ENCODE data around the gene CFAP410. TPM values are rescaled to one million over a fixed set of nuclear protein-coding genes. Genes with fewer than 3 reads are reported as not detected.

Gene CFAP410
- 5.0 TPM for total RNA-seq

DNA sequence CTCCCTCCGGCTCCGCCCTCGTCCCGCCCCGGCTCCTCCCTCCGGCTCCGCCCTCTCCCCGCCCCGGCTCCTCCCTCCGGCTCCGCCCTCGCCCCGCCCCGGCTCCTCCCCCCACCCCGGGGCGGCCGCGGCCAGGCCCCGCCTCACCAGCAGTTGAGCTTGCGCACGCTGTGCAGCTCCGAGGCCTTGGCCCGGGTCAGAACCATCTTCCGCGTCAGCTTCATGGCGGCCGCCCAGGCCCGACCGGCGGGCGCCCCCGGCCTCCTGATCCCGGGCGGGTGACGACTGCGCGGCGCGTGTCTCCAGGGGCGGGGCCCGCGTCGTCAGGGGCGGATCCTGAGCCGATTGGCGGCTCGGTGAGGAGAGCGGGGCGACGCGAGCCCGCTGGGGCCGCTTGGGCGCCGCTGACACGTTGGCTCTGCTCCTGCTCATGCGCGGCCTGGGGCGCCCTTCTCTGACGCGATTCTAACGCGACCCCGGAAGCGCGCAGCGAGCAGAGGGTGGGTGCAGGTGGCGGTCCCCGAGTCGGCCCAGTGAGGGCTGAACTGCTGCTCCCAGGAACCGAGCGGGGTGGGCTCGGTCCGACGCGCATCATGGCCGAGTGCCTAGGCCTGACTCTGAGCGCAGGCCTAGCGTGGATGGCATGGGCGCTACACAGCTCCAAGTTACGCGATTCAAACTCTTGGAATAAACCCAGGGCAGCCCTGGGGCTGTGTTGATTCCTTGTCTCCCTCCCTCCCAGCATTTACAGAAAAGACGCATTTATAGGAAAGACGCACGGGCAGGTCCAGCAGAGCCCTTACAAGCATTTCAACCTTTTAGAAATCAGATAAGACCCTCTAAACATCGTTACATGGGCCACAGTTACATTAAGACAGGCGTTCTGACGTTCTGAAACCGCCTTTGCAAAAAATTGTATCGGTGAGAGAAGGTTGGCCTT is at the start of gene CFAP410:
TSS of gene CFAP410 (minus strand) at position 420 of the 940 bp plus-strand sequence. CDS start at position 224, 196 bp downstream.
- peak; percentile 96 for DNase-seq

DNA sequence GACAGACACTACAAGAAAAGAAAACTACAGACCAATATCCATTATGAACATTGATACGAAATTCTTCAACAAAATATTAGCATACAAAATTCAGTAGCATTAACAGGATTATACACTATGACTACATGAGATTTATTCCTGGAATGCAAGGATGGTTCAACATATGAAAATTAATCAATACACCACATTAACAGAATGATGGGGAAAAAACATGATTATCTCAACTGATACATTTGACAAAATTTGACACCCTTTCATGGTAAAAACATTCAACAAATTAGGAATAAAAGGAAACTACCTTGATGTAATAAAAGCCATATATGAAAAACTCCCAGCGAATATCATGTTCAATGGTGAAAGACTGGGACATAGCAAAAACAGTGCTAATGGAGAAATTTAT is 45.8 kb upstream of the CFAP410 start:
- no peak for DNase-seq

DNA sequence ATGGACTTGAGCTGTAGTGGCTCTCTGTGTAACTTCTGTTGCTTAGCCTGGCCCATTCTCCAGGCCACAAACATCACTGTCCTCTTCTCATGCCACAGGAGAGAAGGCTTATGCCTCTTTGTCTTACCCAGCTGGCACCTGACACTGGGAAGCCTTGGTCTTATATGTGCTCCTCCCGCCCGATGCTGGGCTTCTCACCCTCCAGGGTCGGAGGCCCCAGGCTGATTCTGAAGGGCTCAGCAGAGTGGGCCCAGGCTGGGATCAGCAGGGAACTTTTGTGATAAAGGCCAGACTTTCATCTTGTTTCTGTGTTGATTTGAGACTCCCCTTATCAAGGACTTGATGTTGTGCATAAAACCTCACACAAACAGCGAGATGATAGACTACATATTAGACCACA is 44.0 kb upstream of the CFAP410 start:
- DNase-seq, result no peak

DNA sequence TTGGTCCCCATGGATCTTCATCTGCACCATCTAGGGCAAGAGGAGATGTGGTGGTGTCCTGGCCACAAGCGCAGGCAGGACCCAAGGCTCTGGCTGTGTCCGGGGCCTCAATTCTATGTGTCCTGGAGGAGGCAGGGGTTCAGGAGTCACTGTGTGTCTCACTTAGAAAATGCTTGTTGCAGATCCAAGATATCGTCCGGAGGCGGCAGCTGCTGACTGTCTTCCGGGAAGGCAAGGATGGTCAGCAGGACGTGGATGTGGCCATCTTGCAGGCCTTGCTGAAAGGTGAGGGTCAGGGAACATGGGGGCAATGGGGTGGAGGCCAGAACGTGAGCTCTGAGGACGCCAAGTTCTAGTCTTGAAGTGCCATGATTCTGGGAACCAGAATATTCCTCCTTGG is 43.3 kb upstream of the CFAP410 start:
- DNase-seq, result no peak

DNA sequence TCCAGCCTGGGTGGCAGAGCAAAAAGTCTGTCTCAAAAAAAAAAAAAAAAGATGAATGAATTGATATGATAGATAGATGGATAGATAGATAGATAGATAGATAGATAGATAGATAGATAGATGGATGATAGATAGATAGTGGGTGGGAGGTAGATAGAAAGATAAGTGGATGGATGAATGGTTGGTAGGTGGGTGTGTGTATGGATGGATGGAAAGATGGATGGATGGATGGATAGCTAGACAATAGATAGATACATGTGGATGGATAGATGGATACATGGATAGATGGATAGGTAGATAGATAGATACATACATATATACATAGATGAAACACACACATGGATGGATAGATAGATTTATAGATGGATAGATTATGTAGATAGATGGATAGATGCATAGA is 42.7 kb upstream of the CFAP410 start:
- no peak for DNase-seq

DNA sequence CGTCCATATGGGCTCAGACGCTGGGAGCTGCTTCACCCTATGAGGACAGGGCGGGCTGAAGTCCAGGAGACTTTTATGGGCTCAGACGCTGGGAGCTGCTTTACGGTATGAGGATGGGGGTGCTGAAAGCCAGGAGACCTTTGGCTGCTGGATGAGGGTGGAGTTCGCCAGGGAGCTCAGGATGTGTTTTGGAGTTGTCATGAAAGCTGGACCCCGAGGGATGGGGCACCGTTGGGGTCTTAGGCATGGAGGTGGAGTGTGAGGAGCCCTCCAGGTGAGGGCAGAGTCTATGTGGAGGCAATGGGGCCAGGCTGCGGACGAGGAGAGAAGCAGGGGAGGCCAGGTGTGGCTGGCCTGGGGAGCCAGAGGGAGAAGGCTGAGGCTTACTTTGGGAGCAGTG is 41.7 kb upstream of the CFAP410 start:
- no peak for DNase-seq

DNA sequence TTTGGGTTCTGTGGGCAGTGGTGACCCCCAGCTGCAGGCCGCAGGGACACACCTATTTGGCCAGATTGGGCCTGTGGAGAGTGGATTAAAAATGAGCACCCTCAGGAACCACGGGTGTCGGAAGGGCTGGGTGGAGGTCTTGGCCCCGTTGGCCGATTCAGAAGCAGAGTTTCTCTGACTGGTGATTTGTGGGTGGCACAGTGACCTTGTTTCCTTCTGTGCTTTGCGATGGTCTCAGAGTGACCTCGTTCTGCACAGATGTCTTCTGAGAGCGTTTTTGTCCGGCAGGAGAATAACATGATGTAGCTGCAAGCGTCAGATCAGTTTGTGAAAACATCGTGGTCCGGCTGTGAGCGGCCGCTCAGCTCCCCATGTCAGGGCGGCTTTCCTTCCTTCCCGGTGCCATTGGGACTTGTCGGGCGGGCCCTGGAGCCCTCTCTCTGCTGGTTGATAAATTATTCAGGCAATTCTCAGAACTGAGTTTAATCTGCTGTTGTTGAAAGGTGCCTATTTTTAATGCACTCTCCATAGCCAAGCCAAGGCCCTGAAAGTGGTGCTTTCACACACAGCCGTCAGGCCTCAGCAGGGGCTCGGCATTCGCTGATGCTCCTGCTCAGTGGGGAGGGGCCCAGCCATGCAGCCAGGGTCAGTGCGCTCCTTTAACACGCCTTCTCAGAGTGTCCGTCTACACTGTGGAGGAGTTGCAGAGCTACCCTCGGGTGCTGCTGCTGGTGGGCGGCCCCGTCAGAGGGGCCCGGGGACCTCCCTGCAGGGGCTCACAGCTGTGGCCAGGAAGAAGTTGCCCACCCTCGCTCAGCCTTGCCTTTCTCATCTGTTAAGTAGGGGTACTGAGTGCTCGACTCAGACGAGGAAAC is 41.0 kb upstream of the CFAP410 start:
- no peak for DNase-seq

DNA sequence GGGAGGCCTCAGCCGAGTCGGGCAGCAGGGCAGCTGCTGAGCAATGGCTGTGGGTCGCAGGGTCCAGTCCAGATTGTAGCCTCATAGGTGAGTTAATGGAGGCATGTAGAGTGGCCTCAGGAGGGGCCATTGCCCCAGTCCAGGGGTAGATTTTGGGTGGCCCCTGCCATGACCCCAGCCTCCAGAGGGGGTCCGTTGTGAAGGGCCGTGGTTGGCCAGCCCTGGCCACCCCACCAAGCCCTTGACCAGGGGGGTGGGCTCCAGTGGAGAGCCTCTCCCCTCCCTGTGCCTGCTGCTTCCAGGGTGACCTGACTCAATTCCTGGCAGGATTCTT is 40.3 kb upstream of the CFAP410 start:
- DNase-seq, result no peak

DNA sequence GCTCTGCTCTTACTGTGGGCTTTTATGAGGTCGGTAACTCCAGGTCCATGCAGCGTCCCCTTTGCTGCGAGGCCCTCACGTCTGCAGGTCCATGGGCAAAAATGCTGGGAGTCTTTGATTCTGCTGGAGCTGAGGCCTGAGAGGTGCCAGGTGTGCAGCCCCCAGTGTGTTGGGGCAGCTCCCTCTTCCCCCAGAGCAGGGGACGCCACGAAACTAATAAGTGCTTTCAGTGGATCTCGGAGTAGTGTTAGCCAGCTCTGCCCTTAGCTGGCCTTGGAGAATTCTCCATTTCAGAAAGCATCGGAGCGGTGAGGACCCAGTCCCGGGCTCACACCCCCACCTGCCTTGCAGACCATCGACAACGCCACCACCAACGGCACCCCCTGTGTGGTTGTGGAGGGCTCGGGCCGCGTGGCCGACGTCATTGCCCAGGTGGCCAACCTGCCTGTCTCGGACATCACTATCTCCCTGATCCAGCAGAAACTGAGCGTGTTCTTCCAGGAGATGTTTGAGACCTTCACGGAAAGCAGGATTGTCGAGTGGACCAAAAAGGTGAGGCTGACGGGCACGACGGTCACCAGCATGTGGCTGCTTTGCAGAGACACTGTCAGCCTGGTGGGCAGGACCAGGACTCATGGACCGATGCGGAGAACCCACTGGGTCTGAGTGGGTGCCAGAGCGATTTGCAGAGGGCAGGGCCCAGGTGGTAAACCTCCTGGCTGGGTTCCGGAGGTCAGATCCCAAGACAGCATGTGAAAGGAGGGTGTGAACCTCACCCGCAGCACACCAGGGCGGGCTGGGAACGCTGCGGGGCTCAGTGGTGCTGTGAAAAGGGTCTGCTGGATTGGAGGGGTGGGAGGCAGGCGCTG is 39.7 kb upstream of the CFAP410 start:
- no peak for DNase-seq

DNA sequence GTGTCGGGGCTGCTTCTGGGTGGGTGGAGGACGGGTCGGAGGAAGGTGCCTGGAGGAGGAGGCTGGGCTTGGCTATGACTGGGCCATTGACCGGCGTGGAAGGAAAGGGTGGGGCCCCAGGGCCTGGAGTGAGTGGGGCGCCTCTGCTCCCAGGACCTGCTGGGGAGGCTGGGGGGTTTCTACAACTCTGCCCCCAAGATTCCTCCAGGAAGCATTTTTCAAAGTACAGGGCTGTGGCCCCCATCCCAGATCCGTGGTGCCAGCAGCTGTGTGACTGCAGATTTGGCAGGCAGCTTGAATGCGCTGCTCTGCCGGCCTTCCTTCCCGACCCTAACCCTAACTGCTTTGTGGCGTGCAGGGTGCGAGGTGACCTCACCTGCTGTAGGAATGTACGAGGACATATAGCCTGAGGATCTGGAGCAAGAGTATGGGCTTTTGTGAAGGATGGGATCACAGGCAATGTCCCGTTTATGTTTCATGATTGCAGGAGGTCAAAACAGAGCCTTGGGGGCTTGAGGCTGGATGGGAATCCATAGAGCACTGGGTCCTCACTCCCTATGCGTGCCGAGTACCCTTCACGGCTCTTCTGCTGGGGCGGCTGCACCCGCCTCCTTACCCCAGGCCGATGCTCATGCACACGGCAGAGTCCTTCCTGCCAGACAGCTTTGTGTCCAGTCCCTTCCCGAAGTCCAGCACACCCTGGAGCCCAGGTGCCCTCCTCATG is 38.9 kb upstream of the CFAP410 start:
- DNase-seq, result no peak

DNA sequence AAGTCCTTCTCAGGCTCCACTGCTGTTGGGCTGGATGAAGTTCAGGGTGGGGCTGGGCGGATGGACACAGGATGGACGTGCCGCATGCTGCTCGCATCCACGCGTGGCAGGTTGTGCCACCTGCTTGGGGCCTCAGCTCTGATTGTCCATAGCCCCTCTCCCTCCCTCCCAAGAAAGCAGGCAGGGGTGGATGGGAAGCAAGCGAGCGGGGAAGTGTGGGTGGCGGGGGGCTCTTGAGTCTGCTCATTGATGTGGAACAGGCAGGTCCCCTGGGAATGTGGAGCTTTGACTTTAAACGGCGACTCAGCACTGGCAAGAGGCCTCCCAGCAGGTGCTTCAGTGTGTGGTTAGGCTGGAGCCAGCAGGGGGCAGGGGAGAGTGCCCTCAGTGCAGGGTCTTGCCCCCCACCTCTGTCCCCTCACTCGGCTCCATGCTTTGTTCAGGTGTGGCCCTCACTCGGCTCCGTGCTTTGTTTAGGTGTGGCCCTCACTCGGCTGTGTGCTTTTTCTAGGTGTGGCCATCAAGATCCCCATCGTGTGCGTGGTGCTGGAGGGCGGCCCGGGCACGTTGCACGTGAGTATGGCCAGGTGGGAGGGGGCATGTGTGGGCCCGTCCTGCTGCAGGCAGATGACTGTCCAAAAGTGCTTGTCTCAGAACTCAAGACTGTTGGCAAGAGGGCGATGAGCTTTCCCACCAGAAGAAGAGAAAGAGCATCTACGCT is 38.2 kb upstream of the CFAP410 start:
- DNase-seq, result no peak

DNA sequence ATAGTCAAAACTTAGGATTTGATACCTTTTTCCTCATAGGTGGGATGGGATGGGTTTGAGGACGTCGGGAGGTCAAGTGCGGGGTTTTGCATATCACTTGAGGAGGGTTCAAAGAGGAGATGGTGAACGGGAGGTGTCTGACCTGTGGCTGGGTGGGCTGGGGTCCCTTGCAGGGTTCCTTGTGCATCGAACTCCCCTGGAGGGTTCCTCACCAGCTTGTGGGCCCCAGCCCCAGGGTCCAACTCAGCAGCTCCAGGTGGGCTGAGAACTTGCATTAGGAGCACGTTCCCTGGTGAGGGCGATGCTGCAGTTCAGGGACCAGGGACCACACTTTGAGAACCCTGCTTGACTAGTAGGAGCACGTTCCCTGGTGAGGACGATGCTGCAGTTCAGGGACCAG is 37.4 kb upstream of the CFAP410 start:
- no peak for DNase-seq

DNA sequence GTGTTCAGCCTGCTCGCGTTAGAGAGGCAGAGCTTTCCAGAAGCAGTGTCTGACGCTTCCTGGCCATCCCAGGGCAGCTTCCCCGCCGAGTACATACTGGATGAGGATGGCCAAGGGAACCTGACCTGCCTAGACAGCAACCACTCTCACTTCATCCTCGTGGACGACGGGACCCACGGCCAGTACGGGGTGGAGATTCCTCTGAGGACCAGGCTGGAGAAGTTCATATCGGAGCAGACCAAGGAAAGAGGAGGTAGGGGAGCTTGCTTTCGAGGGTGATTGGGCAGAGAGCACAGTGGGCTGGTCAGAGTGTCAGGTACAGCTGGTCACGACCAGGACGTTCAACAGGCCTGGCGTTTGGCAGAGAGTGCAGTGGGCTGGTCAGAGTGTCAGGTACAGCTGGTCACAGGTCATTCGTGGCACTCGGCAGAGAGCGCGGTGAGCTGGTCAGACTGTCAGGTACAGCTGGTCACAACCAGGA is 36.6 kb upstream of the CFAP410 start:
- DNase-seq, result no peak

DNA sequence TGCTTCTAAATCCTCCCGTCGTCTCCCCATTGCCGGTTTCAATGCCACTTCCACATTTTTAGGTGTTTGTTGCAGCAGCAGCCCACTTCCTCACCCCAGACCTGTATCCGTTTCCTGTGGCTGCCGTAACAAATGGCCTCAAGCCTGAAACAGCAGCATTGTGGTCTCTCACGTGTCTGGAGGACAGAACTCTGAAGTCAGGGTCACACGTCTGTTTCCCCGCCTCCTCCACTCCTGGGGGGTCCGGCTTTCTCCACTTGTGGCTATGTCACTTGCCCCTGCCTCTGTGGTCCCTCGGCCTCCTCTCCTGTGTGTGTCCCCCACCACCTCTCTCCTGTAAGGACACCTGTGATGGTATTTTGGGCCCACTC is 36.1 kb upstream of the CFAP410 start:
- no peak for DNase-seq

DNA sequence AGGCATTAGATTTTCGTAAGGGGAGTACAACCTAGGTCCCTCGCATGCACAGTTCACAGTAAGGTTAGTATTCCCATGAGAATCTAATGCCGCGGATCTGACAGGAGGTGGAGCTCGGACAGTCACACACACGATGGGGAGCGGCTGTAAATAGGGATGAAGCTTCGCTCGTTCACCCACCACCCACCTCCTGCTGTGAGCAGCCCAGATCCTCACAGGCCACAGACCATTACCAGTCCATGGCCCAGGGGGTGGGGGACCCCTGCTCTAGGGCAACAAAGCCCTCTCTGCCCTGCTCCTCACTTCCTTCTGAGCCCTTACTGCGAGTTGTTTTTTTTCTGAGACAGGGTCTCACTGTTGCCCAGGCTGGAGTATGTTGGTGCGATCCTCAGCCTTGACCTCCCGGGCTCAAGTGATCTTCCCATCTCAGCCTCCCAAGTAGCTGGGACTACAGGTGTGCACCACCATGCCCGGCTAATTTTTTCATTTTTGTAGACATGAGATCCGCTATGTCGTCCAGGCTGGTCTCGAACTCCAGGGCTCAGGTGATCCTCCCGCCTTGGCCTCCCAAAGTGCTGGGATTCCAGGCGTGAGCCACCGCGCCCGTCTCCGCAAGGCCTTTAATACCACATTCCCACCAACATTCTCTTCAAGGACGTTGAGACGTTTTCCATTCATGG is 35.6 kb upstream of the CFAP410 start:
- DNase-seq, result no peak

DNA sequence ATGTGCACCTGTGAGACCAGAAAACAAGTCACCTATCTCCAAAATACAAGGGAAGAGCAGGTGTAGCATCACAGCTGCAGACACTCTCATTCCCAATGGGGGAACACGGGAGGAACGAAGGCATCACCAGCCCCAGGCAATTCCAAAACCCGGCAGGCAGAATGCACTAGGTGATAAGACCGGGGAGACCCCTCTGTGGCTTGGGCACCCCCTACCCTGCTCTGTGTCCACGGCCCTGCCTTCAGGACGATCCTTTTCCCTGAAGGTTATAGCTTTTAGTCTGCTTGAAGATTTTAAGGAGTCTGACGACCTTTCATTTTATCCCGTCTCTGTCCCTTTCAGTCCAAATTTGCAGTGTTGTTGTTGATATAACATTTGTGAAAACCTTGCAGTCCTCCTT is 33.4 kb upstream of the CFAP410 start:
- DNase-seq, result no peak

DNA sequence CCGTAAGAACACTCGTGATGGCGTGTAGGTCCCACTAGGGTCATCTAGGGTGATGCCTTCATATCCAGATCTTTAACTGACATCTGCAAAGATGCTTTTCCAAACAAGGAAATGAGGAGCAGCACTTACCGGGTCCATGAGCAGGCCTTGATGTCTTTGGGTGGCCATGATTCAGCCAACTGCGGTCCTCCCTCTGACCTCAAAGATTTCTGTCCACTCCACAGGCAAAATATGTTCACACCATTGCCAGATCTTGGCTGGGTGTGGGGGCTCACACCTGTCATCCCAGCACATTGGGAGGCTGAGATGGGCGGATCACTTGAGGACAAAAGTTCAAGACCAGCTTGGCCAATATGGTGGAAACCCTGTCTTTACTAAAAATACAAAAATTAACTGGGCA is 32.4 kb upstream of the CFAP410 start:
- no peak for DNase-seq

DNA sequence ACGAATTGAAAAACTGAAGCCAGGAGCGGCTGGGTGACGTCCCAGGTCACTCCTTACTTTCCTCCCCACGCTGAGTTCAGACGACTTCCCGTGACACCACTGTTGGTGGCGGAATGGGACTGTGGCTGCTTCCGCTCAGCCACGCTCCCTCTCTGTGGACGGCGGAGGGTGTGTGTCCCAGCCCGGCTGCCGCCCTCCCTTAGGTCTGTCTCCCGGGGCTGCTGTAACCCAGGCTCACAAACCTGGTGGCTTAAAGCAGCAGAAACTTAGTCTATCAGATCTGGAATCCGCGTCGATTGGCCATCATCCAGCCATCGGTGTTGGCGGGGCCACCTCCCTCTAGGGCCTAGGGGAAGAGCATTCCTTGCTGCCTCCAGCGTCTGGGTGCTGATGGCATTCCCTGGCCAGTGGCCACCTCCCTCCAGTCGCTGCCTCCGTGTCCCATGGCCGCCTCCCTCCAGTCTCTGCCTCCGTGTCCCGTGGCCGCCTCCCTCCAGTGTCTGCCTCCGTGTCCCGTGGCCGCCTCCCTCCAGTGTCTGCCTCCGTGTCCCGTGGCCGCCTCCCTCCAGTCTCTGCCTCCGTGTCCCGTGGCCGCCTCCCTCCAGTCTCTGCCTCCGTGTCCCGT is 31.7 kb upstream of the CFAP410 start:
- no peak for DNase-seq

DNA sequence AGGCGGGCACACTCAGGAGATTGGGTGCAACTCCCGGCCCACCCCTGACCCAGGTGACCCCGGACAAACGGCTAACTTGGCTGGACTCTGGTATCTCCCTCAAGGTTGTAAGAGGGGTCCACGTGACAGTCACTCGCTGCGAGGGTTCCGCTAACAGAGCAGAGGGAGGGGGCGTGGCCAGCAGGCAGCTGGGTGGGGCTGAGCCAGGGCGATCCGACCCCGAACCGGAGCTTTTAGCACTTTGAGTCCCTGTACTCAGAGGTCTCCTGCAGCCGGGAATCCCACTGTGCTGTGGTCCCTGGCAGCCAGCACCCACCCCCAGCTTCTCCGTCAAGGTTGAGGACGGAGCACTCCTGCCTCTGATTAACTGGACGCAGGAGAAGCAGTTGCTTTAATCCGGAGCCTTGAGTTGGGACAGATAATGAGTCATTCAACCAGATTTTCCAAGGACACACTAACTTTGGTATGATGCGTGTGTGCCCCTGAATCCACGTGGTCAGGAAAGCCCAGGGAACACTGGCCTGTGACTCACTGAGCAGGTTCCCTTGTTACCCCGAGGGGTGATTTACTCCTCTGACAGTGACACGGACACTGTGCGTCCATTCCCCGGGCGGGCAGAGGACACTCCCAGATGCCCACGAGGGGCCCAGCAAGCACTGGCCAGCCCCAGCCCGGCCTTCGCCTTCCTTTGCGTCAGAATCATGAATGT is 31.0 kb upstream of the CFAP410 start:
- DNase-seq, result no peak

Data from occipital lobe (tissue), 2 donors.